NCI-H187 treated with DMSO at 0.1 percent for 48 hours (cell line): ENCODE data around the gene TSPAN9.

Experiments
- DNase-seq: peaks from one replicate; lab custom pipeline; 2025; lab: John Stamatoyannopoulos, UW

TSPAN9 gene

GRCh38 chr12:3296409-3296701 lies 219.2 kb downstream of the TSPAN9 start:
- DNase-seq: no peak

- no peak for DNase-seq
Measured at GRCh38 chr12:3298603-3299002, 221.4 kb downstream of the TSPAN9 start.

- DNase-seq: no peak
Measured at GRCh38 chr12:3299929-3300832, 223.0 kb downstream of the TSPAN9 start.

- no peak for DNase-seq
Measured at GRCh38 chr12:3300833-3301401, 223.7 kb downstream of the TSPAN9 start.

GRCh38 chr12:3302401-3303041 lies 225.3 kb downstream of the TSPAN9 start:
- no peak for DNase-seq

- DNase-seq: no peak
Measured at GRCh38 chr12:3303410-3304136, 226.4 kb downstream of the TSPAN9 start.

- DNase-seq: no peak
Measured at GRCh38 chr12:3304436-3305165, 227.4 kb downstream of the TSPAN9 start.

GRCh38 chr12:3305464-3305863 lies 228.3 kb downstream of the TSPAN9 start:
- DNase-seq: no peak

- no peak for DNase-seq
Measured at GRCh38 chr12:3305904-3306619, 228.9 kb downstream of the TSPAN9 start.

- DNase-seq: no peak
Measured at GRCh38 chr12:3307389-3307788, 230.2 kb downstream of the TSPAN9 start.

GRCh38 chr12:3308063-3308462 lies 230.9 kb downstream of the TSPAN9 start:
- DNase-seq: no peak

GRCh38 chr12:3308609-3309008 lies 231.4 kb downstream of the TSPAN9 start:
- DNase-seq: no peak

- DNase-seq: no peak
Measured at GRCh38 chr12:3309805-3310204, 232.6 kb downstream of the TSPAN9 start.

- DNase-seq: no peak
Measured at GRCh38 chr12:3310271-3311026, 233.3 kb downstream of the TSPAN9 start.

- DNase-seq: no peak
Measured at GRCh38 chr12:3311027-3311402, 233.8 kb downstream of the TSPAN9 start.

- DNase-seq: no peak
Measured at GRCh38 chr12:3311491-3312103, 234.4 kb downstream of the TSPAN9 start.

GRCh38 chr12:3313066-3313465 lies 235.9 kb downstream of the TSPAN9 start:
- DNase-seq: no peak

- no peak for DNase-seq
Measured at GRCh38 chr12:3313675-3314663, 236.8 kb downstream of the TSPAN9 start.

- no peak for DNase-seq
Measured at GRCh38 chr12:3315201-3315661, 238.1 kb downstream of the TSPAN9 start.
